Kidney glomerular epithelial cell (primary cell): ENCODE results near the gene SMYD2.

Experiments used
- DNase-seq: peaks from one replicate; lab custom pipeline; 2025; lab: John Stamatoyannopoulos, UW

SMYD2 gene

DNA sequence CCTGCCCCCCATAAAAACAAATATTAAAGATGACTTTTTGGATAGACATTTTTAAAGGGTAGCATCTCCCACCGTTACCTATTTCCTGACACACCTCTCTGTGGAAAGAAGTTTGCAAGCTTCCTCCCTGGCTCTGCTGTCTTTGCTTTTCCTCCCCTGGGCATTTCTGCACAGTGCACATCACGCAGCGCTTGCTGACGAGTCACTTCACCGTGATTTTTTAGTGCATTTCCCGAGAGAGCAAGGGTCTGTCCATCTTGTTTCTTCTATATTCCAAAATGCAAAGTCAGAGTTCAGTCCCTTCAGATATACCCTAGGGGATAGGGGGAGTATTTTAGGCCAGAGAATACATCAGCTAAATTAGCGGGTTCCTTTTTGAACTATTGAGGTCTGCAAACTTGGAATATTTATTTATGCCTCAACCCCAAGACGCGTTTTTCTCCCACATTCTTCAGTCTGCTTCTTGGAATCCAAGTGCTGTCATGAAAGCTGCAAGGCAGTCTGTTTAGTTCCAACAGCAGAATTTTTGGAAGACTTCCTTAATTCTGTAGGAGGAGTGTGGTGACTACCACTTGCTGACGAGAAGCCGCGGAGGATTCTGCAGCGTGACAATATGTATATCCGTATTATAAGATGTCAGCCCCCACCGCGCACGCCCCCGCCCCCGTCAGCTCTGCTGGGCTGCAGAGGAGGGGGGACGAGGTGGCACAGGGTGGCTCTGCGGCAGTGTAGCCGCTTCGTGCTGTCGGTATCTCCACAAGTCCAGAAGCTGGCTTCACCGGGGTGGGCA, 22.4 kb downstream of the SMYD2 start:
- no peak for DNase-seq

GRCh38 chr1:214305164-214305751, 24.3 kb downstream of the SMYD2 start:
- DNase-seq = no peak

DNA sequence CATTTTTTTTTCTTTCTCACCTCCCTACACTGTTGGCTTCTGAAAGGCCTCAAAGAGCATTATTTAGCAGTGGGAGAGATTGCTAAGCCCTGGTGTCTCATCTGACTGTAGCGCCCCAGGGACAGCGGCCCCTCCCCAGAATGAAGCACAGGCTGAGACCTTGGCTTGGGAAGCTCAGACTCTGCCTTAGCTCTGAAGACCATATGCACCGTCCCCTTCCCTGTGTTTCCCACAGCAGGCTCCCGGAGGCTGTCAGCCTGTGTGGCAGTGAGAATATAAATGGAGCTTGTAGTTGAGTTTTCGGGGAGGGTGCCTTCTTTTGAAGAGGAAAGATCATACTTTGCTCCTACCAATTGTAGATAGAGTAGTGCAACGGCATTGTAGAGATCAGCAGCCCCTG, 25.3 kb downstream of the SMYD2 start:
- DNase-seq = no peak

DNA sequence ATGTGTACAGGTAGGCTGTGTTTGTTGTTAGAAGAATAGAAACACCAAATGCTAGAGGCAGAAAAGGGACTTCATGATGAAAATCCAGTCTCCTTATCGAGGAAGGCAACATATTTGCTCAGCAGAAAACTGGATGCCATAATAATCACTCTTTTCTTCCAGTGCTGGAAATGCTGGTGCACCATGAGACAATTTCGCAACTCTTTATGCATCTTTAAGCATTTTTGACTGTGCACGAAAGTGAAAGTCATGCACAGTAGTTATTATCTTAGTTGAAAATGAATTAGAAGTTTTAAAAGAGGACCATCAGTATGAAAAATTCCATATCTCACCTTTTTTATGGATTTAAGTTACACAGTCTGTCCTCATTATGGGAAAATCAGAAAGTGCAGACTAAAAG, 29.1 kb downstream of the SMYD2 start:
- DNase-seq = no peak

GRCh38 chr1:214310777-214311690, 30.1 kb downstream of the SMYD2 start:
- DNase-seq = no peak

DNA sequence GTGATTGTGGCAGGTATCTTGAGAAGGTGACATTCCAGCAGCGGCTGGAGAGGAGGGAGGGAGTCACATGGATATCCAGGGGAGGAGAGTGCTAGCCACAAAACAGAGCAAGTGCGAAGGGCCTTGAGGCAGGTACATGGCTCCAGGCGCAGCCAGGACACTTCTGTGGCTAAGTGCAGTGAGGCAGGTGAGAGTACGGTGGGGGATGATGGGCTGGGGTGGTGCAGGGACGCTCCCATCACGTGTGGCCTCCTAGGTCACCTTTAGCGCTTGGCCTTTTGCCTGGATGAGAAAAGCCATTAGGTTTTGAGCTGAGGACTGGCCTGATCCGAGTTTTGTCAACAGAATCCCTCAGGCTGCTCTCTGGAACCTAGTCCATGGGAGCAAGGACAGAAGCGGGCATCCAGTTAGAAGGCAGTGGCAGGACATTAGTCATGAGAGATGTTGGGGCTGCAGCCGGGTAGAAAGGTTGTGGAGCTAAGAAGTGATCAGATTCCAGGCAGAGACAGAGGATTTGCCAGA, 31.6 kb downstream of the SMYD2 start:
- DNase-seq = no peak

GRCh38 chr1:214314178-214314843, 33.4 kb downstream of the SMYD2 start:
- no peak for DNase-seq

DNA sequence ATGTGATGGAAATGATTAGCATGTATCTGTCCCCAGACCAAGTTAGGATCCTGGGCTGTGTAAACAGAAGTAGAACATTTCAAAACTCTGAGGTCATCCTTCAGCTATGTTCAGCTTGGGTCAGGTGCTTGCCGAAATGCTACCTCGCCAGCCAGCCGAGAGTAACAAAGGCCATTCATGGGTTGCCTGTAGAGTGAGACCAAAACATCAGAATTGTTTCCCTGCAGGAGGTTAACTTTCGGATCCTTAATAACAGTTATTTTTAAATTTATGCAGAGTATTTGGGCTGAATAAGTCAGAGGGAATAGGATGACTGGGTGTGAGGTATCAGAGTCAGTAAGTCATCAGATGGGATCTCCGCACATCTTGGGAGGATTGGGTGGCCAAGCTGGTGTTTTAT, 35.6 kb downstream of the SMYD2 start:
- DNase-seq = peak; percentile 44

- DNase-seq = no peak
These were observed 36.3 kb downstream of the SMYD2 start for GRCh38 chr1:214317300-214317699.

GRCh38 chr1:214317734-214318133, 36.8 kb downstream of the SMYD2 start:
- no peak for DNase-seq

GRCh38 chr1:214318356-214318755, 37.4 kb downstream of the SMYD2 start:
- DNase-seq = no peak

DNA sequence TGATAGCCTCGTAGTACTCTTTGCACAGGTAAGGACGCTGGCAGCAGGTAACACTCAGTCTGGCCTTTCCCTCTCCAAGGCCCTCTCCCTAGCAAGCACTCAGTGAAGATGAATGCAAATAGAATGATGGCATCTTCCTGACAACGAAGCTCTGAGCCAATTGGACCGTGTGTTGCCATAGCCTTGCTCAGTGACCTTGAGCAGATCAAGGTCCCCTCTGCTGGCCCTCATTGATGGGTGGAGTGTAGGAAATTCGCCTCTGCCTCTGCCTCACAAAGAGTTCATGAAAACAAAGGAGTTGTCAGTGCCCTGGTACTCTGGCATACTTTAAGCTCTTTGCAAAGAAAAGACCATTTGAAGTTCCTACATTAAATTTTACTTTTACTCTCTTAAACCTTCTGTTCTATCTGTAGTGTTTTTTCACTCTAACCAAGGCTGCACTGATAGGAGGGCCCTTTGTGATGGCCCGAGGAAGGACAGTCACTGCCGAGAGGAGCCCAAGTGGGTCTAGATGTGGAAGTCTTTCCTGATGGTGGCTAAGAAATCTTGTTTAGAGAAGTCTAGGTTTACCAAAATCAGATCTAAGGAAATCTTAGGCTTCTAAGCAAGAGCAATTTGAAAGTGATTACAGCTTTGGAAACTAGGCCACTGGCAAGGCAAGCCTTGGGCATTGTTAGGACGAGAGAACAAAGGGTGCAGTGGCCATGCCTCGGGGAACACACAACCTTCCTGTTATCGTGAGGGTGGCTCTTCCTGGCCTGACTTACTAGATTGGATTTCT, 38.2 kb downstream of the SMYD2 start:
- no peak for DNase-seq

- no peak for DNase-seq
These were observed 39.0 kb downstream of the SMYD2 start for GRCh38 chr1:214319938-214320337.

DNA sequence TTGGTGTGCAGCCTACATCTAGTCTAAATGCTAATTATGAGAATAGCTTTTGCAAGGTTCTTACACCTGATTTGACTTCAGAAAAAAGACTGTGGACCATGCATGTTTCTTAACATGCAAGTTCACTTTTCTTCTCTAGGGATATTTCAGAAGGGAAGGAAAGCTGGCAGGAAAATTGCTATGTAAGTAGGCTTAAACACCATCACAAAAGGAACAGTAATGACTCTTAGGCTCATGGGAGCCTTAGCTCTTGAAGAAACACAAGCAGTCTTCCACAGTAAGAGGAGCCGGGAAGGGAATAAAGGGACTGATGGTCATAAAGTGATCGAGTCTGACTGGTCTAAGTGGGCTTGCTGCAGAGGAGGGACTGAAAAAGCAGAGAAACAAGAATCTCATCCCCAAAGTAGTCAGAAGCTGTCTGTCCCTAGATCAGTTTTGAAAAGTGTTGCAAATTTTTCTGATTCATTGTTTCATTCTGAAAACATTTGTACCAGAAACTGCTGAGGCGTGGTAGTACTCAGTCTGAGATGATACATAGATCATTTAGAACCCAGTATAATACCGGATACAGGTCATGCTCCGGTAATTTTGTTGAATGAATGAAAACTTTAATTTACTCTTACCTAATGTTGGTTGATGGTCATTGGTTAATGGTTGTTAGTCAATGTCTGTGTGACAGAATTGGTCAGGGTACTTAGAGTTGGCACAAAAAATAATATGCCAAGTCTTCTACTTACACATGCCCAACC, 40.9 kb downstream of the SMYD2 start:
- peak; percentile 51 for DNase-seq

DNA sequence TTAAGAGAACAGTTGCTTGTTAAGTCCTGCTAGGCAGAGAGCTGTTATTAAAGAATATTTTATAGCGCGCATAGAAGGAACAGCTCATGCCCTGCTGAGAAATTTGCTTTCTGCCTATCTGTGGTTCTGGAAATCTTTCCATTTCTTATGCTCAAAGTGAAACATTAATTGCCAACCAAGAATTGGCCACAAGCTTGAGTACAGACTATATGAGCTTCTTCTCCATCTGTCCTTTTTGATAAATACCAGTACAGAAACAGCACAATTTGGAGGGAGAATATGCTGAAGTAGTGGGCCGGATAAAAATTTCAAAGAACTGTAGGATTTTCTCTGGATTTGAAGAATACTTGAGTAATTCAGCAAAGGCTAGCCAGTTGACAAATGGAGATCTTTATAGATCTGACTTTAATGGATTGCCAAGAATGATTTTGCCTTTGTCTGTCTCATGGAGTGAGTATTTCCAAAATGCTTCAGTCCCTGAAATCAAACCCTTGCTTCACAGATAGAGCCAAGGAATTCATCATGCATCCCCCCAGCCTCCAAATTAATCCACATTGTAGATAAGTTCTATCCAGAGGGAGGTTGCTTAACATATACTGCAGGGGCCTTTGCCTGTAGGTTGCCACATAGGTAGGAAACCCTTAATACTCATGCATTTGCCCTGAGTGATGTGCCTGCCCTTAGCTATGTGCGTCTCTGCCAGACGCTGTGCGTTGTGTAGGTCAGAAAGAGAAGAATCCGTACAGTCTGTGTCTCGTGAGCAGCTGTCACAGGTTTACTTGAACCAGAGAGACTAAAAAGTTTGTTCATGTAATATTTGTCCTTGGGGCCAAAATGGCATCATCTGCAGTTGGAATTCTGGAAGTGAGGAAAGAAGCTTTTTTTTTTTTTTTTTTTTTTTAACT, 44.2 kb downstream of the SMYD2 start:
- DNase-seq = no peak

DNA sequence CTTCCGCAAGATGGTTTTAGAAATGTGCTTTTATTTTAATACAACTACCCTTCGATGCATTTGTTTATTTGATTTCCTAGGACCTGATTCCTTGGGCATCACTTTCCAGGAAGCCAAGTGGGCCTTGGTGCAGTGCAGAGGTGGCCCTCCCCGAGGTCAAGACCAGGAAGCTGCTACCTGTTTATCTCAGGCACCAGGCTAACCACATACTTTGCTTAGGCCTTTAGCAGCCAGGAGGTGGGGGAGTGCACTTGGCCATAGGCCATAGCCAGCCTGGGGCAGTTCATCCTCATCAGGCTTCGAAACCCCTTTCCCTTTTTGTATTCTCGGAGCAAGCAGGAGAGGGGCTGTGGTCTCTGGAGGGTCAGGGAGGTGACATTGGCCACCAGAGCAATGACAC, 45.4 kb downstream of the SMYD2 start:
- DNase-seq = no peak

DNA sequence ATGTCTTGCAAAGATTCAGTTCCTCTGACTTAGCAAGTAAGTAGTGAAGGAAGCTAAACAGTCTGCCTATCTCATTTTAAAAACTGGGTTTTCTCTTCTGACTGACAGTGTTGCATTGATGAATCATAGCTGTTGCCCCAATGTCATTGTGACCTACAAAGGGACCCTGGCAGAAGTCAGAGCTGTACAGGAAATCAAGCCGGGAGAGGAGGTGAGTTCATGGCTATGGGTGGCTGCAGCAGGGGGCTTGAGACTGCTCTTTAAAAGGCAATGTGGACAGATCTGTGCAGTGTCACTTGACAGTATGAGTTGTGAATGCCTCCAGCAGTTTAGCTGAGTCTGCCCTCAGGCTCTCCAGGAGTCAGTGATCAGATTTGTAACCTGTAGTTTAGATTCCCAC, 46.6 kb downstream of the SMYD2 start:
- no peak for DNase-seq

DNA sequence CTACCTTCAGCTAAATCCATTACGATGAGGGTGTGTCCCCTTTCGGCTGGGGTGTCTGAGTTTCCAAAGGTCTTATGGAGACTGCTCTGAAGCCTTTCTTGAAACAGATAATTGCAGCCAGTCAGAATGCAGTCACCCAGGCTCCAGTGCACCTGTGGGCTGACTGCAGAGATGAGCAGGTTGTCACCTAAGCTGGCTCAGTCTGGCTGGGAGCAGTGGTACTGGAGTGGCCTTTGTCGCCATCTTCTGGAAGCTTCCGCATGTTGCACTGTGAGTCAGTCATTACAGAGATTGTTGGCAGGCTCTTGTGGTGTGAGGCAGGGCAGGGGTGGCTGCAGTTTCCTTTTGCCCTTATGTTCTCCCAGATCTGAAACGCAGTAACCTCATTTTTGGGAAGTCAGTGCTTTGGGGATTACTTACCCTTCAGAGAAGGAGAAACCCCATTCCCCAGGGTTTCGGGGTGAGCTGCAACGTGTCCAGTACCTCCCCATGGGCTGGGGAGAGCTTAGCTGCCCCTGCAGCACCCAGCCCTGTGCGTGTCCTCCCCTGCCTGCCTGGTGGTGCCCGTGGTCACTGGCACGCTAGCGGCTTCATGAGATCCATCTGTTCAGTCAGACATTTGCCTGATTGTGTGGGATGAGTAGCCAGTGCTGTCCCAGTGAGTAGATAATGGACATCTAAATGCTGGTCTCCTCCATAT, 48.0 kb downstream of the SMYD2 start:
- peak; percentile 77 for DNase-seq
